ENCODE results near the gene DUSP2.

Gene DUSP2

GRCh38 chr2:96113951-96114350, 31.3 kb downstream of the DUSP2 start:
- DNase-seq (ENCODE audit: low spot score): no peak

- no peak for DNase-seq (ENCODE audit: low spot score)
These were observed 31.9 kb downstream of the DUSP2 start for GRCh38 chr2:96113367-96113677.

- no peak for DNase-seq (ENCODE audit: low spot score)
These were observed 32.5 kb downstream of the DUSP2 start for GRCh38 chr2:96112501-96113366.

GRCh38 chr2:96111823-96112500, 33.3 kb downstream of the DUSP2 start:
- DNase-seq (ENCODE audit: low spot score): no peak

GRCh38 chr2:96111257-96111640, 34.0 kb downstream of the DUSP2 start:
- DNase-seq (ENCODE audit: low spot score): no peak

GRCh38 chr2:96110621-96111256, 34.5 kb downstream of the DUSP2 start:
- no peak for DNase-seq (ENCODE audit: low spot score)

- no peak for DNase-seq (ENCODE audit: low spot score)
These were observed 35.2 kb downstream of the DUSP2 start for GRCh38 chr2:96109931-96110511.

- DNase-seq (ENCODE audit: low spot score): no peak
These were observed 35.9 kb downstream of the DUSP2 start for GRCh38 chr2:96109361-96109680.

GRCh38 chr2:96108541-96109360, 36.5 kb downstream of the DUSP2 start:
- no peak for DNase-seq (ENCODE audit: low spot score)

GRCh38 chr2:96108151-96108540, 37.1 kb downstream of the DUSP2 start:
- DNase-seq (ENCODE audit: low spot score): no peak

GRCh38 chr2:96107708-96108065, 37.6 kb downstream of the DUSP2 start:
- no peak for DNase-seq (ENCODE audit: low spot score)

- no peak for DNase-seq (ENCODE audit: low spot score)
These were observed 38.1 kb downstream of the DUSP2 start for GRCh38 chr2:96106991-96107707.

- no peak for DNase-seq (ENCODE audit: low spot score)
These were observed 39.1 kb downstream of the DUSP2 start for GRCh38 chr2:96105994-96106715.

GRCh38 chr2:96105152-96105915, 39.9 kb downstream of the DUSP2 start:
- no peak for DNase-seq (ENCODE audit: low spot score)

- DNase-seq (ENCODE audit: low spot score): no peak
These were observed 40.8 kb downstream of the DUSP2 start for GRCh38 chr2:96104487-96104861.

GRCh38 chr2:96103761-96104486, 41.3 kb downstream of the DUSP2 start:
- DNase-seq (ENCODE audit: low spot score): no peak

- DNase-seq (ENCODE audit: low spot score): no peak
These were observed 42.0 kb downstream of the DUSP2 start for GRCh38 chr2:96103187-96103601.

GRCh38 chr2:96102596-96103186, 42.5 kb downstream of the DUSP2 start:
- DNase-seq (ENCODE audit: low spot score): no peak

- DNase-seq (ENCODE audit: low spot score): no peak
These were observed 44.3 kb downstream of the DUSP2 start for GRCh38 chr2:96100893-96101304.

Measured in putamen (tissue), 1 donor.